Measurements from ENCODE around the gene HMGXB3.
"Not testable (repeated sequence)": the region's sequence is repeated elsewhere in the genome, so short reads cannot be mapped to it uniquely, and the experiment has no call there.

Gene HMGXB3

GRCh38 chr5:150022681-150023080 lies 22.1 kb downstream of the HMGXB3 start:
- no peak for DNase-seq

GRCh38 chr5:150023136-150023535 lies 22.6 kb downstream of the HMGXB3 start:
- DNase-seq = no peak

- DNase-seq = no peak
These were observed 23.9 kb downstream of the HMGXB3 start for GRCh38 chr5:150024346-150024984.

- no peak for DNase-seq
These were observed 26.2 kb downstream of the HMGXB3 start for GRCh38 chr5:150026682-150027172.

- not testable (repeated sequence) for DNase-seq
These were observed 27.5 kb downstream of the HMGXB3 start for GRCh38 chr5:150028047-150028446.

- DNase-seq = no peak
These were observed 32.8 kb downstream of the HMGXB3 start for GRCh38 chr5:150033334-150033733.

GRCh38 chr5:150034662-150035061 lies 34.1 kb downstream of the HMGXB3 start:
- no peak for DNase-seq

- no peak for DNase-seq
These were observed 34.8 kb downstream of the HMGXB3 start for GRCh38 chr5:150035139-150035895.

- no peak for DNase-seq
These were observed 36.0 kb downstream of the HMGXB3 start for GRCh38 chr5:150036513-150036912.

- DNase-seq = no peak
These were observed 38.0 kb downstream of the HMGXB3 start for GRCh38 chr5:150038547-150038946.

- DNase-seq = no peak
These were observed 41.9 kb downstream of the HMGXB3 start for GRCh38 chr5:150042459-150042858.

GRCh38 chr5:150043657-150044328 lies 43.3 kb downstream of the HMGXB3 start:
- DNase-seq = no peak

- no peak for DNase-seq
These were observed 43.8 kb downstream of the HMGXB3 start for GRCh38 chr5:150044329-150044681.

- DNase-seq = no peak
These were observed 44.2 kb downstream of the HMGXB3 start for GRCh38 chr5:150044712-150045111.

GRCh38 chr5:150045549-150045948 lies 45.0 kb downstream of the HMGXB3 start:
- DNase-seq = no peak

- DNase-seq = no peak
These were observed 45.5 kb downstream of the HMGXB3 start for GRCh38 chr5:150046031-150046430.

- DNase-seq = not testable (repeated sequence)
These were observed 49.8 kb downstream of the HMGXB3 start for GRCh38 chr5:150050172-150050811.

- DNase-seq = no peak
These were observed 51.2 kb downstream of the HMGXB3 start for GRCh38 chr5:150051657-150052195.

GRCh38 chr5:150052226-150052955 lies 51.9 kb downstream of the HMGXB3 start:
- DNase-seq = no peak

- no peak for DNase-seq
These were observed 52.6 kb downstream of the HMGXB3 start for GRCh38 chr5:150052956-150053712.

- DNase-seq = no peak
These were observed 53.3 kb downstream of the HMGXB3 start for GRCh38 chr5:150053713-150054392.
